Activated CD4-positive, CD25-positive, alpha-beta regulatory T cell treated with anti-CD3 and anti-CD28 coated beads, Interleukin-2, amount 50 U/mL, for 16 hours (primary cell): ENCODE results near the gene SH3RF3.

Source experiments
- DNase-seq: peaks from one replicate; pipeline ENCODE4 v3.0.0-alpha.2; 2020; ENCODE audit warnings: low read depth, low spot score

The SH3RF3 gene

GRCh38 chr2:109306190-109306589 is 177.2 kb downstream of the SH3RF3 start:
- DNase-seq, result no peak

- DNase-seq, result no peak
Measured at GRCh38 chr2:109311771-109312170, 182.8 kb downstream of the SH3RF3 start.

GRCh38 chr2:109312902-109313301 is 183.9 kb downstream of the SH3RF3 start:
- DNase-seq, result no peak

- DNase-seq, result no peak
Measured at GRCh38 chr2:109313343-109313742, 184.3 kb downstream of the SH3RF3 start.

- DNase-seq, result no peak
Measured at GRCh38 chr2:109316091-109316490, 187.1 kb downstream of the SH3RF3 start.

GRCh38 chr2:109317471-109318095 is 188.6 kb downstream of the SH3RF3 start:
- no peak for DNase-seq

- DNase-seq, result no peak
Measured at GRCh38 chr2:109318150-109318948, 189.3 kb downstream of the SH3RF3 start.

GRCh38 chr2:109318949-109319342 is 189.9 kb downstream of the SH3RF3 start:
- no peak for DNase-seq

- no peak for DNase-seq
Measured at GRCh38 chr2:109320195-109320922, 191.4 kb downstream of the SH3RF3 start.

- DNase-seq, result no peak
Measured at GRCh38 chr2:109321570-109321969, 192.6 kb downstream of the SH3RF3 start.

- no peak for DNase-seq
Measured at GRCh38 chr2:109322111-109322510, 193.1 kb downstream of the SH3RF3 start.

GRCh38 chr2:109322641-109323040 is 193.6 kb downstream of the SH3RF3 start:
- DNase-seq, result no peak

- DNase-seq, result no peak
Measured at GRCh38 chr2:109324861-109325260, 195.9 kb downstream of the SH3RF3 start.

GRCh38 chr2:109325570-109325969 is 196.6 kb downstream of the SH3RF3 start:
- DNase-seq, result no peak

GRCh38 chr2:109326306-109326705 is 197.3 kb downstream of the SH3RF3 start:
- DNase-seq, result no peak

GRCh38 chr2:109330056-109330455 is 201.1 kb downstream of the SH3RF3 start:
- DNase-seq, result no peak

- no peak for DNase-seq
Measured at GRCh38 chr2:109331081-109331480, 202.1 kb downstream of the SH3RF3 start.

- no peak for DNase-seq
Measured at GRCh38 chr2:109331896-109332848, 203.2 kb downstream of the SH3RF3 start.

GRCh38 chr2:109332880-109333279 is 203.9 kb downstream of the SH3RF3 start:
- no peak for DNase-seq

GRCh38 chr2:109333414-109334210 is 204.6 kb downstream of the SH3RF3 start:
- no peak for DNase-seq
